ENCODE results near the gene ARMCX6. TPM values are rescaled to one million over a fixed set of nuclear protein-coding genes. Genes with fewer than 3 reads are reported as not detected.
"Not testable (repeated sequence)": the region's sequence is repeated elsewhere in the genome, so short reads cannot be mapped to it uniquely, and the experiment has no call there.

ARMCX6 gene
- total RNA-seq, 6 experiments from 2014 or later: 79.5 to 101 (median 83.7) TPM

GRCh38 chrX:101655534-101655933, 37.7 kb upstream of the ARMCX6 start:
- no peak for DNase-seq
- H3K27me3 Mint-ChIP-seq (ENCODE audit: insufficient read depth): peaks cover 3% of the 10 kb centered on the region; the same call in 1 of the 2 replicates
- no peak overlapping the region for H3K27ac Mint-ChIP-seq
- no peaks in the 10 kb centered on the region for H3K9me3 Mint-ChIP-seq
- peaks cover 14% of the 10 kb centered on the region; the same call in 1 of the 2 replicates for H3K4me1 Mint-ChIP-seq (ENCODE audit: low read depth)
- TF ChIP-seq CTCF (IDR thresholded peaks at IDR 0.05): no peak
- no peak overlapping the region for H3K4me3 Mint-ChIP-seq
- no peaks in the 10 kb centered on the region for H3K36me3 Mint-ChIP-seq (ENCODE audit: low read depth)

GRCh38 chrX:101647716-101648115, 29.9 kb upstream of the ARMCX6 start:
- H3K4me3 Mint-ChIP-seq; H3K27me3 Mint-ChIP-seq (ENCODE audit: insufficient read depth); H3K27ac Mint-ChIP-seq; H3K9me3 Mint-ChIP-seq; H3K4me1 Mint-ChIP-seq (ENCODE audit: low read depth); H3K36me3 Mint-ChIP-seq (ENCODE audit: low read depth); DNase-seq: not testable (repeated sequence)

GRCh38 chrX:101642093-101642492, 24.3 kb upstream of the ARMCX6 start:
- DNase-seq: no peak
- no peak for TF ChIP-seq CTCF (IDR thresholded peaks at IDR 0.05)
- H3K4me3 Mint-ChIP-seq: no peak overlapping the region
- H3K27ac Mint-ChIP-seq: no peak overlapping the region
- peaks cover 6% of the 10 kb centered on the region for H3K36me3 Mint-ChIP-seq (ENCODE audit: low read depth)
- H3K4me1 Mint-ChIP-seq (ENCODE audit: low read depth): no peaks in the 10 kb centered on the region
- H3K9me3 Mint-ChIP-seq: no peaks in the 10 kb centered on the region
- no peaks in the 10 kb centered on the region for H3K27me3 Mint-ChIP-seq (ENCODE audit: insufficient read depth)

DNA sequence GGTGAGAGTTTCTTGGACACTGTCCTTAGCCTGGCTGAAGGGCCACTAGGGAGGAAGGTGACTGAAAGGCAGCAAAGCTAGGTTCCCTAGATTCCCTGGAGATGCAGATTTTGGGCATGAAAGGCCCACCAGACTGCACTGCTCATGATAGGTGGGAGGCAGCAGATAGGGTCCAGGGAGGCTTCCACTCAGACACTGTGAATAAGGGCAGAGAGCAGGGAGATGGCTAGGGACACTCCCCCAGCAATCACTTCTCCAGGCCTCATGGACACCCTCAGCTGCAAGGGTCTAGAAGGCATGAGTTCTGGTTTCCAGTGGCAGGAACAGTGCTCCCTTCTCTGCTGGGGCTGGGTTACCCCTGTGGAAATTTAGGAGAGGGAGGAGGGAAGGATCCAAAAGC, 21.8 kb upstream of the ARMCX6 start:
- H3K27ac Mint-ChIP-seq: no peak overlapping the region
- no peak overlapping the region for H3K4me3 Mint-ChIP-seq
- H3K4me1 Mint-ChIP-seq (ENCODE audit: low read depth): no peaks in the 10 kb centered on the region
- no peaks in the 10 kb centered on the region for H3K27me3 Mint-ChIP-seq (ENCODE audit: insufficient read depth)
- H3K36me3 Mint-ChIP-seq (ENCODE audit: low read depth): peaks cover 6% of the 10 kb centered on the region
- no peak for DNase-seq
- no peaks in the 10 kb centered on the region for H3K9me3 Mint-ChIP-seq
- TF ChIP-seq CTCF (IDR thresholded peaks at IDR 0.05): no peak

DNA sequence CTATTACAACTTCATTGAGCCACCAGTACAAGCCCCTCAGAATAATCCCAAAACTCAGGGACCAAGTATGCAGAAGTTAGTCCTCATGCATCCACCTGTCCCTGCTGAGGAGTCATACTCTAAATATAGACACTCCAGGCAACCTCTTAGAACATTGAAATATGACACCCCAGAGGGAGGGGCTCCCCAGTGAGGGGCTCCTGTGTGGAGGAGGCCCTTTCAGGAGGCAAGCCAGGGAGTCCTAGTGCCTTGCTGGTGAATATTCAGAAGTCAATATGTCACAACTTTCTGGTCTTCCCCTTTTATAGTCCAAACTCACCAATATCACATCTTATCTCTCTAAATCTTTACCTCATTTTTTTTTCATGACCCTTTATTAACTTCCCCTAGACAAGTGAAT, 1.6 kb upstream of the ARMCX6 start:
- DNase-seq: no peak
- Mint-ChIP-seq H3K36me3 (ENCODE audit: low read depth) (peaks cover 20% of the 10 kb centered on the region), H3K27ac (no peak overlapping the region), H3K27me3 (ENCODE audit: insufficient read depth) (no peaks in the 10 kb centered on the region; the same call in none of the 2 replicates), H3K9me3 (no peaks in the 10 kb centered on the region), H3K4me3 (no peak overlapping the region), H3K4me1 (ENCODE audit: low read depth) (peaks cover 39% of the 10 kb centered on the region)
- TF ChIP-seq CTCF (IDR thresholded peaks at IDR 0.05): no peak

GRCh38 chrX:101605728-101606127, 12.1 kb downstream of the ARMCX6 start:
- Mint-ChIP-seq H3K27ac (no peak overlapping the region), H3K4me3 (no peak overlapping the region), H3K9me3 (no peaks in the 10 kb centered on the region), H3K27me3 (ENCODE audit: insufficient read depth) (peaks cover 6% of the 10 kb centered on the region), H3K36me3 (ENCODE audit: low read depth) (no peaks in the 10 kb centered on the region), H3K4me1 (ENCODE audit: low read depth) (peaks cover 6% of the 10 kb centered on the region; the same call in 1 of the 2 replicates)
- no peak for DNase-seq
- TF ChIP-seq CTCF (IDR thresholded peaks at IDR 0.05): no peak
